ENCODE data around the gene MRE11.
A peak's percentile ranks its signal among the peaks of the same experiment; 100 is the strongest.

The MRE11 gene

DNA sequence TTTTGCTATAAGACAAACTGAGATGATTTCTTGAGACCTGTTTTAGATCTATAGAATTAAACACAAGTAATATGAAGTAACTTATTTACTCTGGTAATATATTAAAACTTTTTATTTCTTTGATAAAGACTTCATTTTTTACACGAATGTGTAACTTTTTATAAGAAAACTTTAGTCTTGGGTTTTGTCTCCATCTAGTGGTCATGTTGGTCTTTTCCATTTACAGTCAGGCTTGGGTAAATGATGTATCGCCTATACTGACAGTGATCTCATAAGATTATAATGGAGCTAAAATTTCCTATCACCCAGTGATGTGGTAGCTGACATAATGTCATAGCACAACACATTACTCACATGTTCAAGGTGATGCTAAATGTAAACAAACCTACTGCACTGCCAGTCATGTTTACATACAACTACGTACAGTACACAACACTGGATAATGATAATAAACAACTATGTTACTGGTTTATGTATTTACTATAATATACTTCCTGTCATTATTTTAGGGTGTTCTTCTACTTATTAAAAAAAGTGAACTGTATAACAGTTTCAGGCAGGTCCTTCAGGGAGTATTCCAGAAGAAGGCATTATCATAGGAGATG, 11.1 kb upstream of the MRE11 start:
- DNase-seq = no peak

DNA sequence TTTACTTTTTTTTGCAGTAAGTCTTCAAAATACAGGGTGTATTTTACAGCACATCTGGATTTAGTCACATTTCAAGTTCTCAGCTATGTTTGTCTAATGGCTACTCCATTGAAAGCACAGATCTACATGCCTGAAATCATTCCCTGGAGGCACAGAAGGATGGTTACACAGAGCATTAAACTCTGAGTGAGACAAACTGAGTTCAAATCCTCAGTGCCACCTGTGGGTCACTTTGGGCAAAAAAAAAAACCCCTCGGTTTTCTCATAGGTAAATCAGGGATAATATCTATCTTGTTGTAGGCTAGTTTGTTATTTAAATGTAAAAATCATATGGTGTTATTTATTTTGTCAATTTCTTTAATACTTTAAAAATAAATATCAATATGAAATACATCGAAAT, 7.9 kb upstream of the MRE11 start:
- DNase-seq = no peak

DNA sequence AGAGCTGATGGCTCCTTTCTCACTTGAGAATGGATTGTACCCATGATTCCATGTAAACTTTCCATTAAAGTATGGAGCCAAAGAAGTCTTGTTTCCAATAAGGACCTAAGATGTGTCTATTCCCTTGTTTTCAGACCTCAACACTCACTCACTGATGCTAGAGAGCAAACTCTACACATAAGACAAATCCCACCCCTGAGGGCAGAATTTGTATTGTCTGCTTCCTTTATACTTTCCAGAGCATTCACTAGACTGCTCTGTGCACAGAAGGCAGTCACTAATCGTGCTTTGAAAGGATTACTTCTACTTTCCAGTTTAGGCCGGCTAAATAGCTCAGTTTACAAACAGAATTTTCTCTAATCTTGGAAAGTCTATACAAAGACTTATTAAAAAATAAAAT, 6.5 kb upstream of the MRE11 start:
- no peak for DNase-seq

DNA sequence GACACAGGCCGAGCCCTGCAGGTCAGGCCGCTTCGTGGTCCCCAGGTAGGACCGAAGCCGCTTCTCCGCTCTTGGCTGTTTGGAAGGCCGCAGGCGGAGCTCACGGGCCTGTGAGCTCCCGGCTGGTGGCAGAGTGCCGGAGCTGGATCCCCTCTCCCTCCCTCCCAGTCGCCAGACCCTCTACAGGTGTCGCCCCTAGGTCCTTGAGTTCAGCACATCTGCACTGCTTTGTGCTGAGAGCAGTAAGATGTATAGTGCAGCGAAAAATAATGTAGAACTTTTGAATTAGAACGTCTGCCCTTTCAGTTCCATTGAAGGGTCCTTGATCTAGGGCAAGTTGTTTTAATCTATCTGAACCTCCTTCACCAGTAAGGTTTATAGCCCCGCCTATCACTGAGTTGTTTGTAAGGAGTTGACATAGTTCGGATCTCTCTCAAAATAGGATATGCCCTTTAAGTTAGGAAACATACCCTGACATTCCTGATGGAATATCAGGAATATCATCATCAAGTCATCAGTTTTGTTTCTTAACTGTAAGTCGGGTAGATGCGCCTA, 559 bp upstream of the MRE11 start:
- peak; percentile 39 for DNase-seq

DNA sequence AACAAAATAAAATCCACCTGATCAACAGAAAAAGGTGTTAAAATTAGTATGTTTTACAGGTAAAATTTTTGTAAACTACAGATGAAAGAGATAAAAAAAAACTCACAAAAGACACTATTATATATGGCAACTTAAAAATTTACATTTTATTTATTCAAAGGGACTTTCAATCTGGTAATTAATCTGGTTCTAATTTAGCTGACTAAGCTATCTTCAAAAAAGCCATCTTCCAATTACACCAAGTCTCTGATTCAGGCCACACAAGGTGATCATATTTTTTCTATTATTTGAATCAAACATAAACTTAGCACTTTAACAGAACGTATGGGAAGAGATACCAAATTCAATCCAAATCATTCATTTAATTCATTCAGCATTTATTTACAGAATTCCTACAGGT, 7.6 kb downstream of the MRE11 start:
- no peak for DNase-seq

DNA sequence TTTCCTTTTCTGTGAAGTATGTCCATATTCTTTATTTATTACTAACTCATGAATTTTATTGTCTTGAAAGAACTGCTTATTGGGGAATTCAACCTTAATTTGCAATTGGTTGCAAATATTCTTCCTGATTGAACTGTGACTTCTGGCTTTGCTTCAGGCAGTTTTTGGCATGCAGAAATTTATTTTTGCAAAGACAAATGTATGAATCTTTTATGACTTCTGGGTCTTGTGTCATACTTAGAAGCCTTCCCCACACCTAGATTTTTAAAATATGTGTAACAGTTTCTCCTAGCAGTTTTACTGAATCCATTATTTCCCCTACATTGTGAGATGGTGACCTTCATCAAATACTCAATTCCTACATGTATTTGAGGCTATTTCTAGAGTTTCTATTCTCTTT, 12.3 kb downstream of the MRE11 start:
- DNase-seq = no peak

DNA sequence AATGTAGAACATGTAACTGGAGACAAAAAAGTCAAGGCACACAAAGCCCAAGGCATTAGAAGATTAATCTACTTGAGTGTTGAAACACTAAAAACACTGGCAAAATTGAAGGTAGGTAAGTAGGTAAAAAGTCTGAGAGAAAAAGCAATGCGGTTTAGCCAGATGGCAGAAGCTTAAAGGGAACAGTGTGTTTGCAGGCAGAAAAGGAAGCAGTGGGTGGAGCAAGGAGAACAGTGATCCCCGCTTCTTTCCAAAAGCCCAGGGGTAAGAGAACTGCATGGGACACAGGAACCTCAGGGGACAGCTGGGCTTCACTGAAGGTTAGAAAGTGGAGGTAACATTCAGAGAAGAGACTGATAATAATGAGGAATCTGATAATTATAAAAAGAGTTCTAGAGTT, 16.0 kb downstream of the MRE11 start:
- no peak for DNase-seq

DNA sequence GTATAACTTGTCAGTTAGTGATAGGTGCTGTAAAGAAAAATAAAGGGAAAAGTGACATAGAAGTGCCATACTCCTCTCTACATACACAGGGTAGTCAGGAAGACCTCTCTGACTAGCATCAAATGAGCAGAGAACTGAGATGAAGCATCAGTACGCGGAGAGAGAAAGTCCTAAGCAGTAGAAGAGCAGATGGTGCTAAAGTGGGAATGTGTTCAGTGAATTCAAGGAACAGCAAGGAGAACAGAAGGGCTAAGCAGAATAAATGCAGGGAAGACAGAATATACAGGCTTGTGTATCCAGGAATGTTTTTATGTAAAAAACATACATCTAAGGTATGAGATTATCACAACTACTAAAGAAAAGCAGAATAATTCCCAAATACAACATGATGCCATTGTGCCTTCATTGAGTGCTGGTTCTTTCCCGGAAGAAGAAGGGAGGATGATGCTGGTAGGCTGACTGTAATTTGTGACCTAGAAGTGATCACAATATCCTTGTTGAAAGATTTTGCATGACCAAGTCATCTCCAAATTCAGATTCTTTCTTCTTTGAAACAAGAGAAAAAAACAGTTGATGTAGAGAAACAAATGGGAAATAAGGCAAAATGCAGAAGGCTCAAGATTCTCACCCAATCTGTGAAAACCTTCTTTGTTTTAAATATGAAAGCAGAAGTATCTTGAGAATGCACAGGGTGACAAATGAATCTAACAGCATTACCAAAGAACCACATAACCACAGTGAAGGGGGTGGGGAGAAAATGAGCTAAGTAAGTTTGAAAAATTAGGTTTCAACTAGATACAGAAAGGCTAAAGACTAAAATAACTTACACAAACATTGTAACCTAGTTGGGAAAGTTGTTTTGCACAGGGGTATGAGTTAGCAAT, 20.5 kb downstream of the MRE11 start:
- DNase-seq = no peak

DNA sequence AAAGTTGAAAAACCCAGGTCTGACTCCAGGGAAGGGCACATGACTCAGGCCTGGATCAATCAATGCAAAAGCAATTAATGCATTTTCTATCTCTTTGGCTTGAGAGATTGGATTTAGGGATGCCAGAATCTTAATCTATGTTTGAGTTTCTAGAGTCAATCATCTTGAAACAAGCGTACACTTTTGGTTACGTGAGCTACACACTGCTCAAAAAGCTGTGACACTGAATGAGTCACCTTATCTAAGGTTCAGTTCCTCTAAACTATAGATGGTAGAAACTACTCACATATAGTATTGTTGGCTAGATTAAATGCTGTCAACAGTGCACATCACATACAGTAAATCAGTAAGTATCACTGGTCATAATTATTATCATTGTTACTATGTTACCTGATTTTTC, 24.2 kb downstream of the MRE11 start:
- no peak for DNase-seq

DNA sequence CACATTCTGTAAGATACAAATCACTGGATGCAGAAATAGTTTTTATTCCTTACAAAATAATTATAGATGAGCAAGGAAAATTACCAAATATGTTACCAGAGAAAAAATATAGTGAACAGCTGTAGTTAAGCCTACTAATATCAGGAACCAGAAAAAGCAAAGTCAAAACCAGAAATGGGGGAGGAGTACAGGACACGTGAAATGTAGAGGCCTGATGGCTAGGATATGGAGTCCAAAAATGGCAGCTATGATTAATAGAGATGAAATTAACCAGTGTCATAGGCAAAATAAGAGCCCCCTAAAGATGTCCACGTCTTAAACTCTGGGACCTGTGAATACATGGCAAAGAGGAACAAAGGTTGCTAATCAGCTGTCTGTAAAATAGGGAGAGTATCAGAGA, 34.1 kb downstream of the MRE11 start:
- no peak for DNase-seq

DNA sequence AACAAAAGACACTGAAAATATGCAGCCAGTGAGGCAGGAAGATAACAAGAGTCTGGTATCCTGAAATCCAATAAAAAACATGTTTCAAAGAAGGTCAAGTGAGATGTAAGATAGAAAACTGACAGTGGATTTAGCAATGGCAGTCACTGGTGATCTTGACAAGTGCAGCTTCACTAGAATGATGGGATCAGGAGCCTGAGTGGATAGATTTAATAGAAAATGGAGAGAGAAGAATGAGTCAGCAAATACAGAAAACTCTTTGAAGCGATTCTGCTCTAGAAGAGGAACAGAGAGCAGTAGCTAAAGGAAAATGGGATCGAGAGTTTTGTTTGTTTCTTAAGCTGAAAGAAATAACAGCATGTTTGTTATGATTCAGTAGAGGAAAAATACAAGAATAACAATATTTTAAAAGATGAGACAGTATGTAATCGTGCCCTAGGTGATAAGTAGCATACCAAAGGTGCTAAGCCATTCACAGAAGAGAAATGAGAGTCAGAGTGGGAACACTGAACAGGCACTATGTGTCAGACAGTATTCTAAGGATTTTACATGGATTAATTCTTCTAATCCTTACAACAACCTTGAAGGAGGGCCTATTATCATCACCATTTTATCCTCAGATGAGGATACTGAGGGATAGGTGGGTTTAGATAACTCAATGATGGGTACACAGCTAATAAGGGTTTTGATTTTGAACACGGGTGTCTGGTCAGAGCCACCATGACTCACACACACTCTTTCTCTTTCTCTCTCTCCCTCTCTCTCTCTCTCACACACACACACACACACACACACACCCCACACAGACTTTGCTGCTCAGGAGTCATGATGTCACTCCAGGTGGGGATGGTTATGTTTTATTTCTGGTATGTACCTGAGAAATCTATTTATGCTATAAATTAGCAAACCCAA, 36.3 kb downstream of the MRE11 start:
- no peak for DNase-seq

DNA sequence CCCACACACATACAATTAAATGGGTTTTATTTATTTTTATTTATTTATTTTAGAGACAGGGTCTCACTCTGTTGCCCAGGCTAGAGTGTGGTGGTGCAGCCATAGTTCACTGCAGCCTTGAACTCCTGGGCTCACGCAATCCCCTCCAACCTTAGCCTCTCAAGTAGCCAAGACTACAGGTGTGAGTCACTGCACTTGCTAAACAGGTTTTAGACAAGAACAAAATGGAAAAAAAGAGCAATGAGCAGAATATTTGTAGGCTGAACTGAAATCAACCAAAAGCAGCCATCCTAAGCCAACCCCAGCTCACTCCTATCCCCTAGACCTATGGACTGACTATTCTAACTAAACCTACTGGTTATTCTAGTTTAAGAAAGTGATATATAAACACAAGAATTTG, 37.8 kb downstream of the MRE11 start:
- no peak for DNase-seq

DNA sequence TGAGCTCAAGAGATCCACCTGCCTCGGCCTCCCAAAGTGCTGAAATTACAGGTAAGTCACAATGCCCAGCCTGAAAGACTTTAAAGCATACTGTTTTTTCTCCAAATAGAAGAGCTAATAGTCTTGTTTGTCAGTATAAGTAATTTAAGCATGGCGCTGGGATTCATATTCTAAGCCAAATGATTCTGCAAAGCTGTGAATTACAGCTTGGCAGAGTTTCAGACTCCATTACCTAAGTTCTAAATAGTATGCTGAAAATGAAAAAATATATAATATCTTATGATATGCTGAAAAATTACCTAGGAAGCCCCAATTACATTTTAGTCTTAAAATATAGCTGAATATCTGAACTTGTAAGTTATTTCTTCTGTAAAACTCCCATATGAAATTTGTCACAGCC, 39.3 kb downstream of the MRE11 start:
- DNase-seq = no peak

DNA sequence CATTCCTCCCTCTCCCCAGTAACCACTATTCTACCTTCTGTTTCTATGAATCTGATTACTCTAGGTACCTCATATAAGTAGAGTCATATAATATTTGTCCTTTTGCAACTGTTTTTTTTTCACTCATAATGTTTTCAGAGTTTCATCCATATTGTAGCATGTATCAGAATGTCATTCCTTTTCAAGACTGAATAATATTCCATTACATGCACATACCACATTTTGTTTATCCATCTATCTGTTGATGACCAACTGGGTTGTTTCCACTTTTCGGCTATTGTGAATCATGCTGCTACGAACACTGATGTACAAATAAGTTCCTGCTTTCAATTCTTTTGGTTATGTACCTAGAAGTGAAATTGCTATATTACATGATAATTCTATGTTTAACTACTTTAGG, 40.7 kb downstream of the MRE11 start:
- DNase-seq = no peak

DNA sequence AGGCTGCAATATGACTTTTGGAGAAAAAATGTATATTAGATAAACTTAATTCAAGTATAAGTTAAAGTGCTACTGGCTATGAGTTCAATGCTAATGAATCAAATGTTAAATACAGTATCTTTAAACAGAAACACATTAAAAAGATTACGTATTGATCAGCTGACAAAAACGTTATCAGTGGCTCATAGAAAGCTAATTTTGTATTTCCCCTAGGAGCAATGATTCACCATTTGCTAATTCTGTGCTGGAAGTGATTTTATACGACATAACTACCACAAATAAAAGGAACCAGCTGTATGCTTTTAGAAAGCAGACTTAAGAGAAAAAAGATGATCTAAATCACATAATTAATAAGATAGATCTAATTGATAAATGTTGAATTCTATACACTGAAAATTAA, 43.6 kb downstream of the MRE11 start:
- no peak for DNase-seq

DNA sequence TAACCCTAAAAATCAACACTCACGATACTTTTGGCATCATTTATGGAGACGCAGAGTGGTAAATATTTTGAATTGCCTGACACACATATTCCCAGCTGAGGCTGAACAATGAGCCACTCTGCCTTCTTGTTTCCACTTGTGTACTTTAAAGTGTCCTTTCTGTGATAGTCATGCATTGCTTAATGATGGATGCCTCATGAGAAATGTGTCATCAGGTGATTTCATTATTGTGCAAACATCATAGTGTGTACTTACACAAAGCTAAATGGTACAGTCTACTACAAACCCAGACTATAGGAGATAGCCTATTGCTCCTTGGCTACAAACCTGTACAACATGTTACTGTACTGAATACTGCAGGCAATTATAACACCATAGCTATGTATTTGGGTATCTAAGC, 44.2 kb downstream of the MRE11 start:
- no peak for DNase-seq

DNA sequence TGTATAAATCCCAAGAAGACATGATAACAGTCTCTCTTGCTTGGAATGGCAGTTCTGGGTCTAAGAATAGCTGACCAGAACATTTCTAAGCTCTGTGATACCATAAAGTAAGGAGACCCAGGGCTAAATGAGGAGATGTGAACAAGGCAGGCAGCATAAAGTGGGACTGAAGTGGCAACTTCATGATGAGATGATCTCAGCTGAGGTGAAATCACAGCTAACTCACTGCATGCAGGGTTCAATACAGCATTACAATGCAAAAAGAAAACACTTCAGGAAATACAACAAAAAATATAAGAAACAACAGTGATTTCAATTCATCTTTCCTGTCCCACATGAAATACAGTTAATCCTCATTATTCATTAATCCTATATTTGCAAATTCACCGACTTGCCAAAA, 44.6 kb downstream of the MRE11 start:
- no peak for DNase-seq

DNA sequence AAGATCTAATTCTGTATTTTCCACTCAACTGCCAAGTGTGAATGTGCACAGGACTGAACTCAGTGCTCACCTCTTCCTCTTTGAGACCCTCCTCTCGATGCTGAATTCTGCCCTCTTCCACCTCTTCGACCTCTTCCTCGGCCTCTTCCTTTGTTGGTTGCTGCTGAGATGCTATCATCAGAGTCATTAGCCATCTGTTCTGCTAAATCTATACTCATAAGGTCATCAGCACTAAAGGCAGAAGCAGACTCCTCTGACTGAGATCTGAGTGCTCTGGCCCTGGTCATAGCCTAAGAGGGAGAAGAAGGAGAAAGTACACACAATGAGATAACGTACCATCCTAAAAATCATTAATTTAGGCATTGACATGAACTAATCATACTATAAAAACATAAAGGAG, 46.5 kb downstream of the MRE11 start:
- DNase-seq = no peak

DNA sequence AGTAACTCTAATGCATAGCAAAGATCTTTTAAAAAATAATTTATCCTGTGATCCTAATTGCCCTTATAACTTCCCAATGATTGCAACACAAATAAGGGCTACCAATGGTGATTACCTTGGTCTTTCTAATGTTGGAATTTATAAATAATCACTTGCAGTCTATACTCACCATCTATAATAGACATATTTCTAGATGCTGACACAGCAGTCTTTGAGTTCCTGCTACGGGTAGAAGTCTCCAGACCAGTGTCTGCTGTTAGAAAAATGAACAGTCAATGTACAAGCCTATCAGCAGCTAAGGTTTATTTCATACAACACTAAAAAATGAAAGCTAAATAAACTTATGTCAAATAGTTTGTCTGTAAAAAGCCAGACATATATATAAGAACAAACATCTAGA, 48.0 kb downstream of the MRE11 start:
- DNase-seq = no peak

DNA sequence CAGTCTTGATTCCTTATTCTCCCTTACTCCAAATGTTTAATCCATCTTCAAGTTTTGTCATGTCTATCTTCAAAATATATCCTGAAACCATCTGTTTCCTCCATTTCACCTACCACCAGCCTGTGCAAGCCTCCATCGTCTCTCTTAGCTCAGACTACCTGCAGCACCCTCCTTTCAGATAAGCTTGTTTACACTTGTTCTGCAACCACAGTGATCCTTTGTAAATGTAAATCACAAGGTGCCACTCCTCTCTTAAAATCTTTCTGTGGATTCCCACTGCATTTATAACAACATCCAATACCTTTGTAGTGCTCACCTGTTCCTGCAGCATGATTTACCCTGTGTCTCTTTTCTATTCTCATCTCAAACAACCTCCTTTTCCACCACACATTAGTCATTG, 60.6 kb downstream of the MRE11 start:
- no peak for DNase-seq

DNA sequence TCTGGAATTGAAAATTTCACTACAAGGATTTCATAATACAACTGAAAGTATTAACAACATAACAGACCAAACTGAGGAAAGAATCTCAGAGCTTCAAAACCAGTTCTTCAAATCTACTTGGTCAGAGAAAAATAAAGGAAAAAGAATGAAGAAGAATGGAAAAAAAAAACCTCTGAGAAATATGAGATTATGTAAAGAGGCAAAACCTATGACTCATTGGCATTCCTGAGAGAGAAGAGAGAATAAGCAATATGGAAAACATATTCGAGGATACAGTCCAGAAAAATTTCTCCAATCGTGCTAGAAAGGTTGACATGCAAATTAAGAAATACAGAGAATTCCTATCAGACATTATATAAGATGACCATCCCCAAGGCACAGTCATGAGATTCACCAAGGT, 69.0 kb downstream of the MRE11 start:
- no peak for DNase-seq

DNA sequence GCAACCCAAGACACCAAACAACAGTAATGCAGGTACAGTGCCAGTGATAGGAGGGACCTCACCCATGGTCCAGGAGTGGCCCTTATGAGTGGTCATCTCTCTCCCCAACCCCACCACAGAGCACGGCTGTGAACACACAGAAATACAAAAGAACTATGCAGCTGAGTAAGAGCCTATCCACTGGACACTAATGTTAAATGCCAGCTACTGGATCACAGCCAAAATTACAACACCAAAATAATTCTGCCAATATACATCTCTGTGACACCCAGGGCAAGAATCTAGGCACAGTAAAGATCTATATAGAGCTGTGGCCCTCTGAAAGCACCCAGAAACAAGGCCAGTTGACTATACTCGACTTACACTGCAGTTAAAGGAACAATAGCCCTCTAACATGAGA, 69.6 kb downstream of the MRE11 start:
- DNase-seq = no peak

DNA sequence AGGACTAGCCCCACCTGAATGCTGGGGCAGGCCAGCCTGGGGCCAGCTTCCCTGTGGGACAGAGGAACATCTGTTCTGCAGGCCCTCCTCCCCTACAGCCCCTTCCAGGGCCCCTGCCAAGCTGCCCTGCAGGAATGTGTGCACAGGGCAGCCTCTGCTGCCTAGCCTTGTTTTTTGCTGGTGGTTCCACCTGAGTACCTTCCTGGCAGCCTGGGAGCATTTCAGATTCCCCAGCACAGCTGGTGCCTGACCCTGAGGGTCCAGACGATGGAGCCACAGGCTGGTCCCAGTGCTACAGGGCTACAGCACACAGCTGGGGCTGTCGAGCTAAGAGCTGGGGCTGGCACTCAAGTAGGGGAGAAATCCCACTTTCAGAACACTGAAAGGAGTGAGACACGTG, 70.1 kb downstream of the MRE11 start:
- DNase-seq = no peak

Measured in activated gamma-delta T cell (primary cell).